ENCODE results near the gene SERPINB6. TPM values are rescaled to one million over a fixed set of nuclear protein-coding genes. Genes with fewer than 3 reads are reported as not detected.
"Not testable (repeated sequence)": the region's sequence is repeated elsewhere in the genome, so short reads cannot be mapped to it uniquely, and the experiment has no call there.

SERPINB6 gene
- total RNA-seq, 1 experiment from 2014 or later, result 34.8 TPM

DNA sequence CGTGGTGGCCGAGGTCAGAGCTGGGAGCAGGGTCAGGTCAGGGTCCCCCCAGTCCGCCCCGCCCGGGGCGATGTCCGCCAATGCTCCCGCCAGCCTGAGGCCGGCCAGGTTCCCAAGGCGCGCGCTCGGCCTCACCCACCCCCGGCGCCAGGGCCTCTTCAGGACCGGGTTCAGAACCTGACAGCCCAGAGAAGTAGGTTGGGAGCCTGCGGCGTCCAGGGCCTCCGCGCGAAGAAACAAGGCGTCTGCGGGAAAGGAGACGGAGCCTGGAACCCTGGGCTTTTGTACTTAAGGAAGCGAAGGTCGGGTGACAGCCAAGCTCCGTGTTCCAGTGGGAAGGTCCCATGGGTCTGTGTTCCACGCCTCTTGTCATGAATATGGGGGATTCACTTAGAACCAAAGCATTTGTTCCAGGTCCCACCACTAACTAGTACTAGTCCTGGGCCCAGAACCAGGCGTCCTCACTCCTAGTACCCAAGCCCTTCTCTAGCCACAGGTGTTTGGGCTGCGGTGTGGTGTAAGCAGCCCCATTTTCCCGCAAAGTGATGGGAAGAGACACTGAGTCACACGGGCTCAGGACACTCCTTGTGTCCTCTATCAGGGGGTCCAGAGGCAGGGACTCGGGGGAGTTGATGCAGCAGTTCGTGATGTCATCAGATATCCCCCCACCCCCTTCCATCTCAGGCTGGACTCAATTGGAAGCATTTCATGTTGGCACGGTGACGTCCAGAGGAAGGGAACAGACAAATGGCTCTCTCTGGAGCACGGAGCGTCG lies 67.8 kb downstream of the SERPINB6 start:
- intact Hi-C loops (cut with micrococcal nuclease; ENCODE audit: unreplicated experiment); BruUV-seq (replicated peaks); CTCF ChIA-PET; POLR2A ChIA-PET (ENCODE audit: low non-redundant PET); H3K4me1 ChIP-seq (ENCODE audit: insufficient read depth, low read length, poor library complexity, severe bottlenecking); H3K9me3 ChIP-seq (ENCODE audit: low read depth, low read length, poor library complexity, severe bottlenecking); H3K27me3 ChIP-seq (replicated peaks; ENCODE audit: insufficient read depth, low read depth, low read length, poor library complexity); H3K27ac ChIP-seq (ENCODE audit: low read depth, low read length, poor library complexity, severe bottlenecking); H3K36me3 ChIP-seq (ENCODE audit: insufficient read depth, low read length, poor library complexity, severe bottlenecking); DNase-seq (ENCODE audit: low spot score): not testable (repeated sequence)
- peak overlapping the region; percentile 56 for H3K4me3 ChIP-seq (ENCODE audit: low read depth, low read length, poor library complexity, severe bottlenecking)

DNA sequence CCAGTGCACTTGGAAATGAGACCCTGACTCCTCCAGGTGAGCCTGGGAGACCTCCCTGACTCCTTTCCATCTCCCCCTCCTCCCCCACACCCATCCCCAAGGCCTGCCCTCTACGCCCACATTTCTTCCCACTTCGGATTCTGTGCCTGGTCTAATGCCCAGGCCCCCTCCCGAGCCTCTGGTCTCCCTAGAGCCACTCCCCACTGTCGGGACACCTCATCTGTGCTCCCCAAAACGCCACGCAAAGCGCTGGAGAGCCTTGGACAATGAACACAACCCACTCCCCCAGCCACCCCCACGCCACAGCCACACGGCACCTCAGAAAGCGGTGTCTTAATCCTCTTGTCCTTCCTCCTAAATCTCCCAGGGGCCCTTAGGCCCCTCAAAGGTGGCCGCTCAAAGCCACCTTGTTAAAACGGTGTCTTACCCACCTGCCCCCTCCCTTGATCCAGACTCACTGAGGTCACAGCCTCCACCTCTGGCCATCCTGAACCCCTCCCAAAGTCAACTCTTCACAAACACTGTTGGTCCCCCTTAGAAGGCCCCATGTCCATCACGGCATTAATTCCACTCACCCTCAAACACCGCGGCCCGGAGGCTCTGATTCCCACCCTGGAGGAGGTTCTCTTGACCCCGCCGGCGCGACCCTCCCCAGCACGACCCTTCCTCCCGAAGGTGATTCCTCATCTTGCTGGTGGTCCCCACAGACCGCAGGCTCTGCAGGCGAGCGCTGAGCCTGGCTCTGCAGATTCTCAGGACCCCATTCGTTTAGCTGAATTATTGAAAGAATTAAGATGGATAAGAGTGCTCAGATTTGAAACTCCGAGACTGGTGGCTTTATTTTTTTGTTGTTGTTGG lies 69.5 kb downstream of the SERPINB6 start:
- H3K4me1 ChIP-seq (ENCODE audit: insufficient read depth, low read length, poor library complexity, severe bottlenecking); H3K36me3 ChIP-seq (ENCODE audit: insufficient read depth, low read length, poor library complexity, severe bottlenecking); BruUV-seq (replicated peaks); H3K27ac ChIP-seq (ENCODE audit: low read depth, low read length, poor library complexity, severe bottlenecking); intact Hi-C loops (cut with micrococcal nuclease; ENCODE audit: unreplicated experiment); CTCF ChIA-PET; POLR2A ChIA-PET (ENCODE audit: low non-redundant PET); DNase-seq (ENCODE audit: low spot score); H3K9me3 ChIP-seq (ENCODE audit: low read depth, low read length, poor library complexity, severe bottlenecking); H3K27me3 ChIP-seq (replicated peaks; ENCODE audit: insufficient read depth, low read depth, low read length, poor library complexity): not testable (repeated sequence)
- peak overlapping the region; percentile 56 for H3K4me3 ChIP-seq (ENCODE audit: low read depth, low read length, poor library complexity, severe bottlenecking)

DNA sequence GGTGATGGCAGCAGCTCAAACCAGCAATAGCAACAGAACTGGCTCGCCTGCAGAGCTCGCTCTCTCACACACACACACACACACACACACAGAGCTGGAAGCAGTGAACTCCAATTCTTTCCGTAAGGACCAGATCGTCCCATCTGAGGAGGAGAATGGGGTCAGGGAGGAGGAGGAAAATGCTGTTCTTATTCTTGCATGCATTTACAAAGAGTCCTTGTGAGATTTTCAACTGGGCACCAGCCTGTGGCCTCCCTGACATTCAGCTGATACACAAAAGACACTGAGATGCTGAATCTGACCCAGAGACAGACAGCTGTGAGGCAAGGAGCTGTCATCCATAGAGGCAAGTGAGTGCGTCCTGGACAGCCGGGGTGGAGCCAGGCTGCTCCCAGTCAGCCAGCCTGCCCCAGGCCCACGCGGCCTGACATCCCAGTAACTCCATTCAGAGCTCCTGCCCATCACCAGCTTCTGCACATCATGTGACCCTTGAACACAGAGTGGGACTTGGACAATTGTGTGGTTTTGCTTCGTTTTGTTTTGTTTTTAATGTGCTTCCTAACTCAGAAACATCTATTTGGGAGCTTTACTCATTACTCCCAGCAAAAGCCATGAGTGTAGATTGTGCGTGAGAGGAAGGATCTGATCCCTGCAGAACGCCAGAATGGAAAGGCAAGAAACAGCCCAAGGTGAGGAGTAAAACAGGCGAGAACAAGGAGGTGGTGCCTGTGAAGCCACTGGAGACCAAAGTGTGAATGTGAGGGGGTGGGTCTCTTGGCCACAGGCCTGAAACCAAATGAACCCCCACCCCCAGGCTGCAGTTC lies 70.3 kb downstream of the SERPINB6 start:
- no peak for DNase-seq (ENCODE audit: low spot score)
- BruUV-seq (replicated peaks), result no TSS peak
- CTCF ChIA-PET, result no interaction called here
- TF ChIP-seq, protein P1, sequence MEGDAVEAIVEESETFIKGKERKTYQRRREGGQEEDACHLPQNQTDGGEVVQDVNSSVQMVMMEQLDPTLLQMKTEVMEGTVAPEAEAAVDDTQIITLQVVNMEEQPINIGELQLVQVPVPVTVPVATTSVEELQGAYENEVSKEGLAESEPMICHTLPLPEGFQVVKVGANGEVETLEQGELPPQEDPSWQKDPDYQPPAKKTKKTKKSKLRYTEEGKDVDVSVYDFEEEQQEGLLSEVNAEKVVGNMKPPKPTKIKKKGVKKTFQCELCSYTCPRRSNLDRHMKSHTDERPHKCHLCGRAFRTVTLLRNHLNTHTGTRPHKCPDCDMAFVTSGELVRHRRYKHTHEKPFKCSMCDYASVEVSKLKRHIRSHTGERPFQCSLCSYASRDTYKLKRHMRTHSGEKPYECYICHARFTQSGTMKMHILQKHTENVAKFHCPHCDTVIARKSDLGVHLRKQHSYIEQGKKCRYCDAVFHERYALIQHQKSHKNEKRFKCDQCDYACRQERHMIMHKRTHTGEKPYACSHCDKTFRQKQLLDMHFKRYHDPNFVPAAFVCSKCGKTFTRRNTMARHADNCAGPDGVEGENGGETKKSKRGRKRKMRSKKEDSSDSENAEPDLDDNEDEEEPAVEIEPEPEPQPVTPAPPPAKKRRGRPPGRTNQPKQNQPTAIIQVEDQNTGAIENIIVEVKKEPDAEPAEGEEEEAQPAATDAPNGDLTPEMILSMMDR (conservative IDR thresholded peaks at IDR 0.05; ENCODE audit: low read depth, low read length), result no peak
- TF ChIP-seq EZH2 (IDR thresholded peaks at IDR 0.05; ENCODE audit: borderline replicate concordance, low read depth, low read length, poor library complexity, severe bottlenecking), result no peak
- no peaks in the 10 kb centered on the region for H3K27me3 ChIP-seq (replicated peaks; ENCODE audit: insufficient read depth, low read depth, low read length, poor library complexity)
- H3K36me3 ChIP-seq (ENCODE audit: insufficient read depth, low read length, poor library complexity, severe bottlenecking), result peaks cover 3% of the 10 kb centered on the region
- no peak overlapping the region for H3K4me3 ChIP-seq (ENCODE audit: low read depth, low read length, poor library complexity, severe bottlenecking)
- H3K27ac ChIP-seq (ENCODE audit: low read depth, low read length, poor library complexity, severe bottlenecking), result no peak overlapping the region
- H3K4me1 ChIP-seq (ENCODE audit: insufficient read depth, low read length, poor library complexity, severe bottlenecking), result no peaks in the 10 kb centered on the region
- intact Hi-C loops (cut with micrococcal nuclease; ENCODE audit: unreplicated experiment), result no loop called here
- no peaks in the 10 kb centered on the region for H3K9me3 ChIP-seq (ENCODE audit: low read depth, low read length, poor library complexity, severe bottlenecking)
- POLR2A ChIA-PET (ENCODE audit: low non-redundant PET), result no interaction called here

- TF ChIP-seq, protein P1 (conservative IDR thresholded peaks at IDR 0.05; ENCODE audit: low read depth, low read length), result no peak
- no peak for TF ChIP-seq EZH2 (IDR thresholded peaks at IDR 0.05; ENCODE audit: borderline replicate concordance, low read depth, low read length, poor library complexity, severe bottlenecking)
- H3K4me3 ChIP-seq (ENCODE audit: low read depth, low read length, poor library complexity, severe bottlenecking), result no peak overlapping the region
- H3K27me3 ChIP-seq (replicated peaks; ENCODE audit: insufficient read depth, low read depth, low read length, poor library complexity), result no peaks in the 10 kb centered on the region
- CTCF ChIA-PET, result no interaction called here
- no peak for DNase-seq (ENCODE audit: low spot score)
- no peaks in the 10 kb centered on the region for H3K9me3 ChIP-seq (ENCODE audit: low read depth, low read length, poor library complexity, severe bottlenecking)
- intact Hi-C loops (cut with micrococcal nuclease; ENCODE audit: unreplicated experiment), result no loop called here
- H3K4me1 ChIP-seq (ENCODE audit: insufficient read depth, low read length, poor library complexity, severe bottlenecking), result no peaks in the 10 kb centered on the region
- POLR2A ChIA-PET (ENCODE audit: low non-redundant PET), result no interaction called here
- peaks cover 3% of the 10 kb centered on the region for H3K36me3 ChIP-seq (ENCODE audit: insufficient read depth, low read length, poor library complexity, severe bottlenecking)
- BruUV-seq (replicated peaks), result no TSS peak
- no peak overlapping the region for H3K27ac ChIP-seq (ENCODE audit: low read depth, low read length, poor library complexity, severe bottlenecking)
These were observed 71.1 kb downstream of the SERPINB6 start for GRCh38 chr6:2900221-2900807.

Data from A673 (cell line).